Neural cell (in vitro differentiated cells): ENCODE results near the gene BTBD16. TPM values are rescaled to one million over a fixed set of nuclear protein-coding genes. Genes with fewer than 3 reads are reported as not detected.

Experiments
- H2AFZ ChIP-seq: fragments of 200-600, 300-800 bp; sonication (generic), shearing (Covaris generic); 2 replicates; pipeline ENCODE4 v1.6.0; 2014; ENCODE audit warnings: low read depth, mild to moderate bottlenecking, antibody characterized with exemption, low read length, moderate library complexity
- H3F3A ChIP-seq: fragments of 200-600 bp; shearing (Covaris generic); 2 replicates; pipeline ENCODE4 v1.6.1; 2016; ENCODE audit warnings: mild to moderate bottlenecking, moderate library complexity, mixed read lengths, antibody characterized with exemption, low read length; ENCODE audit not compliant: insufficient read depth, poor library complexity, severe bottlenecking
- H3K27ac ChIP-seq: fragments of 200-600, 300-800 bp; sonication (generic), shearing (Covaris generic); 2 replicates; pipeline ENCODE4 v1.5.1; 2014; ENCODE audit warnings: mild to moderate bottlenecking, low read length, moderate library complexity
- H3K27me3 ChIP-seq: fragments of 300-800, 200-600 bp; sonication (generic), shearing (Covaris generic); 2 replicates; pipeline ENCODE4 v1.6.0; 2014; ENCODE audit warnings: mild to moderate bottlenecking, low read depth, low read length, moderate library complexity; ENCODE audit not compliant: insufficient read depth
- H3K36me3 ChIP-seq: fragments of 300-800, 200-600 bp; sonication (generic), shearing (Covaris generic); 2 replicates; pipeline ENCODE4 v1.5.1; 2014; ENCODE audit warnings: mild to moderate bottlenecking, antibody characterized with exemption, low read length, moderate library complexity; ENCODE audit not compliant: insufficient read depth
- H3K4me2 ChIP-seq: fragments of 300-800, 200-600 bp; sonication (generic), shearing (Covaris generic); 2 replicates; pipeline ENCODE4 v1.6.0; 2014; ENCODE audit warnings: mild to moderate bottlenecking, low read length
- H3K4me3 ChIP-seq: fragments of 300-800, 200-600 bp; sonication (generic), shearing (Covaris generic); 2 replicates; pipeline ENCODE4 v1.5.1; 2014; ENCODE audit warnings: mild to moderate bottlenecking, low read length, moderate library complexity
- H3K79me2 ChIP-seq: fragments of 200-600 bp; shearing (Covaris generic); replicated peaks from 2 replicates; pipeline ENCODE4 v1.6.0; 2014; ENCODE audit warnings: mild to moderate bottlenecking, low read length, moderate library complexity; ENCODE audit not compliant: insufficient read depth
- H3K9ac ChIP-seq: fragments of 300-800, 200-600 bp; sonication (generic), shearing (Covaris generic); 2 replicates; pipeline ENCODE4 v1.6.1; 2016; ENCODE audit warnings: mild to moderate bottlenecking, low read length, mixed read lengths
- H3K9me2 ChIP-seq: fragments of 200-600 bp; shearing (Covaris generic); 2 replicates; pipeline ENCODE4 v1.6.1; 2016; ENCODE audit warnings: mild to moderate bottlenecking, low read length, mixed read lengths; ENCODE audit not compliant: insufficient read depth
- H3K9me3 ChIP-seq: fragments of 200-600, 300-800 bp; sonication (generic), shearing (Covaris generic); 2 replicates; pipeline ENCODE4 v1.6.1; 2016; ENCODE audit warnings: mild to moderate bottlenecking, mixed run types, low read length, moderate library complexity, mixed read lengths
- H4K20me1 ChIP-seq: fragments of 200-600 bp; shearing (Covaris generic); 2 replicates; pipeline ENCODE4 v1.6.1; 2016; ENCODE audit warnings: mild to moderate bottlenecking, mixed run types; ENCODE audit not compliant: insufficient read depth
- EP300 ChIP-seq: fragments of 450-650 bp; conservative IDR thresholded peaks from 2 replicates; pipeline ENCODE4 v1.6.1; 2014; ENCODE audit warnings: antibody characterized with exemption, mild to moderate bottlenecking, moderate library complexity; ENCODE audit not compliant: poor library complexity, severe bottlenecking
- EZH2 ChIP-seq: fragments of 200-600, 300-800 bp; shearing (Covaris generic), sonication (generic); IDR thresholded peaks from 2 replicates; pipeline ENCODE4 v1.6.1; 2014; ENCODE audit warnings: antibody characterized with exemption, low read length, borderline replicate concordance, mild to moderate bottlenecking; ENCODE audit not compliant: insufficient read depth, poor library complexity, severe bottlenecking
- MXI1 ChIP-seq: fragments of 450-650 bp; conservative IDR thresholded peaks from 2 replicates; pipeline ENCODE4 v1.6.1; 2014; ENCODE audit warnings: antibody characterized with exemption, mild to moderate bottlenecking; ENCODE audit not compliant: poor library complexity, severe bottlenecking
- POLR2AphosphoS5 ChIP-seq: IDR thresholded peaks from 2 replicates; pipeline ENCODE4 v1.6.1; 2012
- RAD21 ChIP-seq: fragments of 450-650 bp; conservative IDR thresholded peaks from 2 replicates; pipeline ENCODE4 v1.6.1; 2014; ENCODE audit warnings: antibody characterized with exemption, mild to moderate bottlenecking, moderate library complexity
- SMC3 ChIP-seq: fragments of 450-650 bp; conservative IDR thresholded peaks from 2 replicates; pipeline ENCODE4 v1.6.1; 2014; ENCODE audit warnings: antibody characterized with exemption, mild to moderate bottlenecking, moderate library complexity; ENCODE audit not compliant: poor library complexity
- TAF1 ChIP-seq: IDR thresholded peaks from 2 replicates; pipeline ENCODE4 v1.6.1; 2012; ENCODE audit warnings: low read depth
- polyA plus RNA-seq: library from polyadenylated mRNA; depleted of rRNA; stranded (reverse); fragments of >200 nt; gene quantifications from 2 replicates; pipeline ENCODE4 v1.2.3, GENCODE V29; 2014
- TF ChIP-seq, protein P1 (sequence below): IDR thresholded peaks from 2 replicates; pipeline ENCODE4 v1.6.1; 2012; ENCODE audit warnings: borderline replicate concordance
- TF ChIP-seq, protein P2 (sequence below): fragments of 450-650 bp; IDR thresholded peaks from 2 replicates; pipeline ENCODE4 v1.5.1; 2014; ENCODE audit warnings: antibody characterized with exemption, mild to moderate bottlenecking, moderate library complexity; ENCODE audit not compliant: poor library complexity, severe bottlenecking

The BTBD16 gene
- polyA plus RNA-seq, 1 donor from 2014 or later: not detected

DNA sequence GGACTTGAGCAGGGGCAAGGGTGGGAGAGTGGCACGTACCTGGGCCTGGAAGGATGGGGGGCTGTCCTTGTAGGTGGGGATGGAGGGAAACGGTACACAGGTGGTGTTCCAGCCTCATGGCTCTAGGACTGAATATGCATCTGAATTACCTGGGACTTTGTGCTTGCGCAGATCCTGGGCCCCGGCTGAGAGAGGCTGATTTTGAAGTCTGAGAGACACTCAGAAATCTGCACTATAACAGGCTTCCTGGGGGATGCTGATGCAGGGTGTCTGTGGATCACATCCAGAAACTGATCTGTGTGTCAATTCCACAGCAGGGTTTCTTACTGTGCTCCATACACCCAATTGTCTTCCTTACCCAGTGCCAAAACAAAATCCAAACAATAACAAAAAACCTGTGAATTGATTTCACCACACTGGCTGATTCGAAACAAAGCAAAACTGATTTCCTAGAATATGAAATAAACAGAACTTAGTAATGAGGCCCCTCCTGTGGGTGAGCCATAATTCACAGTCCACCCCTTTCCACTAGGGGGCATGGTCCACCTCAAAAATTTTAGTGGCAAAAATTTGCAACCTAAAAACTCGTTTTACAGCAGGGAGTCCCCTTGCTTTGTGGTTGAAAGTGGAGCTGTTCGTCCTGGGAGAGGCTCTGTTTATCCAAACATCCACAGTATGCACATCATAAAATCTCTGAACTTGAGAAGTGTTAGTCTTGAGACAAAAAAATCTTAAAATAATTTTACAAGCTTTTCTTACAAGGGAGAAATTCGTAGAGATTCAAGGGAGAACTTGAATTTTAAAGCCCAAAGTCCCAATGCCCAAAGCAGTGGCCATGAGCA, 71.4 kb downstream of the BTBD16 start:
- Histone ChIP-seq H3K9me2 (no peaks in the 10 kb centered on the region), H3K4me3 (no peak overlapping the region), H3K9ac (no peak overlapping the region), H4K20me1 (no peaks in the 10 kb centered on the region), H3F3A (no peaks in the 10 kb centered on the region), H3K27me3 (no peaks in the 10 kb centered on the region), H3K79me2 (no peaks in the 10 kb centered on the region), H3K27ac (no peak overlapping the region), H3K36me3 (no peaks in the 10 kb centered on the region), H2AFZ (no peak overlapping the region), H3K4me2 (no peak overlapping the region), H3K9me3 (no peaks in the 10 kb centered on the region)
- TF ChIP-seq SMC3 (no peak), TAF1 (no peak), EZH2 (no peak)

DNA sequence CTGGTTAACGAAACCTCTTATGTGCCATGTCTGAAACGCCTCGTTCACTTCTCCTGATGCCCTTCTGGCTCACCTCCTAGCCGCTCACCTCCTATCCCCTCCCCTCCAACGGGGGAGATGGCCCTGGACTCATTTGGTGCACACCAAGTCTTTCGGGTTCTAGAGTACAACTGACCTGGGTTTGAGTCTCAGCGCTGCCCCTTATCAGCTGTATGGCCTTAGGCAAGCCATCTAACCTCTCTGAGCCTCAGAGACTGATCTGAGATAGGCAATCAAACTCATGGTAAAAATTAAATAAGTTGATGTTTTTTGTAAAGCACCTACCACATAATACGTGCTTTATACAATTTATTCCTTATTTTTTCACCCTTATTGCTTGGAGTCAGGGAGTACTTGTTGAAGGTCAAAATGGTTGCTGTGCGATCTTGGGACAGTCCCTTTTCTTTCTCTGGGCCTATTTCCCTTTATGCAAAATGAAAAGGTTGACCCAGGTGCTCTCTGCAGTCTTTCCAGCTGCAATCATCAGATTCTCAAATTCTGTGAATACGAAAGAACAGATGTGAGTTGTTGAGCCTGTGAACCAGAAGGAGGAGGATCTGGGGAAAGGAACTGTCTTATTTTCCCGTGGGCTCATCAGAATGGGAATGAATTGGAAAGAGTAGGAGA, 72.2 kb downstream of the BTBD16 start:
- H3K4me3 ChIP-seq: no peak overlapping the region
- H3K27ac ChIP-seq: no peak overlapping the region
- H3K79me2 ChIP-seq: no peaks in the 10 kb centered on the region
- no peak overlapping the region for H2AFZ ChIP-seq
- no peaks in the 10 kb centered on the region for H3K27me3 ChIP-seq
- H3K9me2 ChIP-seq: no peaks in the 10 kb centered on the region
- TF ChIP-seq EZH2: no peak
- no peak for TF ChIP-seq MXI1
- no peak for TF ChIP-seq TAF1
- no peak for TF ChIP-seq POLR2AphosphoS5
- TF ChIP-seq SMC3: no peak
- no peaks in the 10 kb centered on the region for H3F3A ChIP-seq
- no peaks in the 10 kb centered on the region for H3K36me3 ChIP-seq
- no peaks in the 10 kb centered on the region for H3K9me3 ChIP-seq
- no peak overlapping the region for H3K9ac ChIP-seq
- no peak overlapping the region for H3K4me2 ChIP-seq
- H4K20me1 ChIP-seq: no peaks in the 10 kb centered on the region

DNA sequence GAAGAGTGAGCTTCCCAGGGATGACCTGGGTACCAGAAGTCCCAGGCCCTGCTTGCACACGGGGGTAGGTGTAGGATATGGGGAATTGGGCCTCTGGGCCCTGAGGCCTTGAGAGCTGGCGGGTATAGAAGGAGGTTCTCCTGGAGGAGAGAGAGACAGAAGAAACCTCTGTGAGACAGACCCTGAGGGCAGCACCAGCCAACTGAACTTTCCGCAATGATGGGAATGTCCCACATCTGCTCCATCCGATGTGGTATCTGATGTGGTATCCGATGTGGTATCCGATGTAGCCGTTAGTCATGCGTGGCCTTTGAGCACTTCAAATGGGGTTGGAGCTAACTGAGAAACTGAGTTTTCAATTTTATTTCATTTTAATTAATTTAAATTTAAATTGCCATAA, 72.8 kb downstream of the BTBD16 start:
- Histone ChIP-seq H3K79me2 (no peaks in the 10 kb centered on the region), H3K27ac (no peak overlapping the region), H3K9me2 (no peaks in the 10 kb centered on the region), H3K9me3 (no peaks in the 10 kb centered on the region), H3K9ac (no peak overlapping the region), H3K36me3 (no peaks in the 10 kb centered on the region), H3K4me2 (no peak overlapping the region), H4K20me1 (no peaks in the 10 kb centered on the region), H2AFZ (no peak overlapping the region), H3K27me3 (no peaks in the 10 kb centered on the region), H3F3A (no peaks in the 10 kb centered on the region), H3K4me3 (no peak overlapping the region)
- no peak for TF ChIP-seq POLR2AphosphoS5

DNA sequence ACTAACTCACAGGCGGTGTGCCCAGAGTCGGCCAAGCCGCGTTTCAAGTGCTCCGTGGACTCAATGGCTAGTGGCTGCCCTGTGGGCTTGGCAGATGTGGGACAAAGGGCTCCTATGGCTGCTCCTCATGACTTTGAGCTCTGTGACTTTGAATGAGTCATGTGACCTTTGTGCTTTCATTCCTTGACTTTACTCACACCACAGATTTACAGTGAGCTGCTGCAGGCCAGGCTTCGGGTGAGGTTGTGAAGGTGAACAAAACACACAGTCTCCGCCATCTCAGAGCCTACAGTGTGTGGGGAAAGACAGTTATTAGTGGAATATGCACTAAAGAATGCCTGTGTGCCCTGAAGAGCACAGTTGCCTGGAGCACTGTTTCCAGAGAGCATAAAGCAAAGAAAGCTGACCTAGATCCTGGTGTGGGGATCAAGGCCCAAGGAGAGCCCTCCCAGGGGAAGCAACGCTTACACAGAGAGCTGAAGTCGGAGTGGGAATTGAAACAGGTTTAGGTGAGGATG, 73.7 kb downstream of the BTBD16 start:
- TF ChIP-seq, protein P1, sequence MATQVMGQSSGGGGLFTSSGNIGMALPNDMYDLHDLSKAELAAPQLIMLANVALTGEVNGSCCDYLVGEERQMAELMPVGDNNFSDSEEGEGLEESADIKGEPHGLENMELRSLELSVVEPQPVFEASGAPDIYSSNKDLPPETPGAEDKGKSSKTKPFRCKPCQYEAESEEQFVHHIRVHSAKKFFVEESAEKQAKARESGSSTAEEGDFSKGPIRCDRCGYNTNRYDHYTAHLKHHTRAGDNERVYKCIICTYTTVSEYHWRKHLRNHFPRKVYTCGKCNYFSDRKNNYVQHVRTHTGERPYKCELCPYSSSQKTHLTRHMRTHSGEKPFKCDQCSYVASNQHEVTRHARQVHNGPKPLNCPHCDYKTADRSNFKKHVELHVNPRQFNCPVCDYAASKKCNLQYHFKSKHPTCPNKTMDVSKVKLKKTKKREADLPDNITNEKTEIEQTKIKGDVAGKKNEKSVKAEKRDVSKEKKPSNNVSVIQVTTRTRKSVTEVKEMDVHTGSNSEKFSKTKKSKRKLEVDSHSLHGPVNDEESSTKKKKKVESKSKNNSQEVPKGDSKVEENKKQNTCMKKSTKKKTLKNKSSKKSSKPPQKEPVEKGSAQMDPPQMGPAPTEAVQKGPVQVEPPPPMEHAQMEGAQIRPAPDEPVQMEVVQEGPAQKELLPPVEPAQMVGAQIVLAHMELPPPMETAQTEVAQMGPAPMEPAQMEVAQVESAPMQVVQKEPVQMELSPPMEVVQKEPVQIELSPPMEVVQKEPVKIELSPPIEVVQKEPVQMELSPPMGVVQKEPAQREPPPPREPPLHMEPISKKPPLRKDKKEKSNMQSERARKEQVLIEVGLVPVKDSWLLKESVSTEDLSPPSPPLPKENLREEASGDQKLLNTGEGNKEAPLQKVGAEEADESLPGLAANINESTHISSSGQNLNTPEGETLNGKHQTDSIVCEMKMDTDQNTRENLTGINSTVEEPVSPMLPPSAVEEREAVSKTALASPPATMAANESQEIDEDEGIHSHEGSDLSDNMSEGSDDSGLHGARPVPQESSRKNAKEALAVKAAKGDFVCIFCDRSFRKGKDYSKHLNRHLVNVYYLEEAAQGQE: no peak
- TF ChIP-seq EZH2: no peak
- TF ChIP-seq POLR2AphosphoS5: no peak
- TF ChIP-seq SMC3: no peak
- TF ChIP-seq TAF1: no peak
- no peak for TF ChIP-seq RAD21
- TF ChIP-seq, protein P2, sequence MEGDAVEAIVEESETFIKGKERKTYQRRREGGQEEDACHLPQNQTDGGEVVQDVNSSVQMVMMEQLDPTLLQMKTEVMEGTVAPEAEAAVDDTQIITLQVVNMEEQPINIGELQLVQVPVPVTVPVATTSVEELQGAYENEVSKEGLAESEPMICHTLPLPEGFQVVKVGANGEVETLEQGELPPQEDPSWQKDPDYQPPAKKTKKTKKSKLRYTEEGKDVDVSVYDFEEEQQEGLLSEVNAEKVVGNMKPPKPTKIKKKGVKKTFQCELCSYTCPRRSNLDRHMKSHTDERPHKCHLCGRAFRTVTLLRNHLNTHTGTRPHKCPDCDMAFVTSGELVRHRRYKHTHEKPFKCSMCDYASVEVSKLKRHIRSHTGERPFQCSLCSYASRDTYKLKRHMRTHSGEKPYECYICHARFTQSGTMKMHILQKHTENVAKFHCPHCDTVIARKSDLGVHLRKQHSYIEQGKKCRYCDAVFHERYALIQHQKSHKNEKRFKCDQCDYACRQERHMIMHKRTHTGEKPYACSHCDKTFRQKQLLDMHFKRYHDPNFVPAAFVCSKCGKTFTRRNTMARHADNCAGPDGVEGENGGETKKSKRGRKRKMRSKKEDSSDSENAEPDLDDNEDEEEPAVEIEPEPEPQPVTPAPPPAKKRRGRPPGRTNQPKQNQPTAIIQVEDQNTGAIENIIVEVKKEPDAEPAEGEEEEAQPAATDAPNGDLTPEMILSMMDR: no peak
- no peak for TF ChIP-seq MXI1
- TF ChIP-seq EP300: no peak
- Histone ChIP-seq H3K27me3 (no peaks in the 10 kb centered on the region), H3K4me2 (no peak overlapping the region), H3K9me2 (no peaks in the 10 kb centered on the region), H4K20me1 (no peaks in the 10 kb centered on the region), H3K4me3 (no peak overlapping the region), H3K9ac (no peak overlapping the region), H3K27ac (no peak overlapping the region), H3K36me3 (no peaks in the 10 kb centered on the region), H3F3A (no peaks in the 10 kb centered on the region), H3K9me3 (no peaks in the 10 kb centered on the region), H3K79me2 (no peaks in the 10 kb centered on the region), H2AFZ (no peak overlapping the region)
